Tibial nerve (tissue), 4 donors: ENCODE measurements around the gene JMJD1C. TPM values are rescaled to one million over a fixed set of nuclear protein-coding genes. Genes with fewer than 3 reads are reported as not detected.
"Not testable (repeated sequence)": the region's sequence is repeated elsewhere in the genome, so short reads cannot be mapped to it uniquely, and the experiment has no call there.

Experiments used
- DNase-seq, 2 donors: peaks; one replicate each; pipeline ENCODE4 v3.0.0-alpha.2; 2019; ENCODE audit warnings: low spot score in 2 of 2
- H3K27ac ChIP-seq, 4 donors: fragments of 200-600 bp; sonication (generic) in 3 of 4; one replicate each; pipeline ENCODE4 v1.5.1; 2017 to 2019; ENCODE audit warnings: mild to moderate bottlenecking in 1 of 4
- H3K27me3 ChIP-seq, 2 donors: fragments of 200-600 bp; sonication (generic) in 1 of 2; one replicate each; pipeline versions ENCODE4 v1.5.1 to v1.6.0; 2017 to 2019
- H3K36me3 ChIP-seq, 3 donors: fragments of 200-600 bp; sonication (generic); one replicate each; pipeline ENCODE4 v1.5.1; 2018 to 2019
- H3K4me1 ChIP-seq, 4 donors: fragments of 200-600 bp; sonication (generic) in 3 of 4; one replicate each; pipeline ENCODE4 v1.5.1; 2017 to 2019
- H3K4me3 ChIP-seq, 4 donors: fragments of 200-600 bp; sonication (generic) in 3 of 4; one replicate each; pipeline ENCODE4 v1.5.1; 2017 to 2019; ENCODE audit warnings: mild to moderate bottlenecking in 1 of 4, moderate library complexity in 1 of 4
- H3K9me3 ChIP-seq, 4 donors: fragments of 200-600 bp; sonication (generic) in 3 of 4; one replicate each; pipeline ENCODE4 v1.5.1; 2017 to 2019
- CTCF ChIP-seq, 5 experiments: fragments of 200-600 bp in 3 of 5; fragments of 450-650 bp in 2 of 5; sonication (generic) in 3 of 5; IDR thresholded peaks; one replicate each; pipeline ENCODE4 v1.5.1; 2016 to 2019; ENCODE audit warnings: antibody characterized with exemption in 5 of 5, mild to moderate bottlenecking in 3 of 5, moderate library complexity in 2 of 5
- EP300 ChIP-seq, 2 donors: sonication (generic); formaldehyde crosslinking; IDR thresholded peaks; one replicate each; pipeline ENCODE4 v1.6.1; 2017; ENCODE audit warnings: antibody characterized with exemption in 2 of 2, mild to moderate bottlenecking in 1 of 2
- POLR2A ChIP-seq, 2 donors: fragments of 450-650 bp; IDR thresholded peaks; one replicate each; pipeline ENCODE4 v1.6.1; 2017; ENCODE audit warnings: antibody characterized with exemption in 2 of 2, mild to moderate bottlenecking in 2 of 2, moderate library complexity in 2 of 2
- WGBS, 2 donors: methylation state at CpG; one replicate each; pipeline ENCODE4 v1.1.5; 2018; 5-methylcytosine and 5-hydroxymethylcytosine counted together
- total RNA-seq, 4 donors: library from RNA; depleted of rRNA; stranded (reverse); fragments of >200 nt; gene quantifications; one replicate each; pipeline ENCODE4 v1.1.0, GENCODE V29; 2016

Gene JMJD1C
- total RNA-seq, 4 donors from 2014 or later = 100 to 156 (median 131) TPM

GRCh38 chr10:63286754-63287264 is 179.0 kb downstream of the JMJD1C start:
- no peaks in the 10 kb centered on the region for H3K27me3 ChIP-seq
- H3K9me3 ChIP-seq = no peaks in the 10 kb centered on the region
- no peak overlapping the region for H3K4me3 ChIP-seq
- H3K27ac ChIP-seq = no peak overlapping the region
- TF ChIP-seq EP300 (IDR thresholded peaks at IDR 0.05) (no peak), POLR2A (IDR thresholded peaks at IDR 0.05) (no peak), CTCF (IDR thresholded peaks at IDR 0.05) (no peak)
- WGBS, 2 donors = 84 to 85% methylated on average over 4 of the region's 4 CpGs
- H3K4me1 ChIP-seq = peaks cover 0 to 19% (median 0%) of the 10 kb centered on the region in 4 donors
- no peak for DNase-seq
- no peaks in the 10 kb centered on the region for H3K36me3 ChIP-seq

GRCh38 chr10:63286340-63286739 is 179.4 kb downstream of the JMJD1C start:
- peaks cover 0 to 19% (median 0%) of the 10 kb centered on the region in 4 donors for H3K4me1 ChIP-seq
- WGBS, 2 donors = 83 to 84% methylated on average over 5 of the region's 5 CpGs
- H3K27ac ChIP-seq = no peak overlapping the region
- TF ChIP-seq CTCF (IDR thresholded peaks at IDR 0.05) (no peak), POLR2A (IDR thresholded peaks at IDR 0.05) (no peak), EP300 (IDR thresholded peaks at IDR 0.05) (no peak)
- DNase-seq = no peak
- no peaks in the 10 kb centered on the region for H3K36me3 ChIP-seq
- no peak overlapping the region for H3K4me3 ChIP-seq
- H3K9me3 ChIP-seq = no peaks in the 10 kb centered on the region
- no peaks in the 10 kb centered on the region for H3K27me3 ChIP-seq

GRCh38 chr10:63283901-63284300 is 181.9 kb downstream of the JMJD1C start:
- DNase-seq, H3K27me3 ChIP-seq, H3K4me3 ChIP-seq, H3K27ac ChIP-seq, H3K9me3 ChIP-seq, H3K36me3 ChIP-seq: not testable (repeated sequence)
- H3K4me1 ChIP-seq = peaks cover 0 to 19% (median 0%) of the 10 kb centered on the region in 4 donors
- 92 to 94% methylated on average over 6 of the region's 6 CpGs for WGBS, 2 donors

- 88 to 92% methylated on average over 2 of the region's 2 CpGs for WGBS, 2 donors
- no peak for DNase-seq
- no peak for TF ChIP-seq CTCF (IDR thresholded peaks at IDR 0.05)
- no peak for TF ChIP-seq POLR2A (IDR thresholded peaks at IDR 0.05)
- no peak for TF ChIP-seq EP300 (IDR thresholded peaks at IDR 0.05)
Measured at GRCh38 chr10:63283093-63283492, 182.7 kb downstream of the JMJD1C start.

GRCh38 chr10:63281967-63282366 is 183.8 kb downstream of the JMJD1C start:
- Histone ChIP-seq H3K27ac (no peak overlapping the region), H3K27me3 (no peaks in the 10 kb centered on the region), H3K9me3 (no peaks in the 10 kb centered on the region), H3K4me3 (no peak overlapping the region), H3K4me1 (peaks cover 0 to 19% (median 0%) of the 10 kb centered on the region in 4 donors), H3K36me3 (peaks cover 0 to 5% (median 0%) of the 10 kb centered on the region in 3 donors)
- TF ChIP-seq CTCF (IDR thresholded peaks at IDR 0.05) (no peak), POLR2A (IDR thresholded peaks at IDR 0.05) (no peak), EP300 (IDR thresholded peaks at IDR 0.05) (no peak)
- 68 to 69% methylated on average over 3 of the region's 3 CpGs for whole genome bisulfite sequencing, 2 donors
- no peak for DNase-seq

More at GRCh38 chr10:63283093-63283492, 182.7 kb downstream of the JMJD1C start:
- Histone ChIP-seq H3K27me3 (no peaks in the 10 kb centered on the region), H3K4me1 (peaks cover 0 to 19% (median 0%) of the 10 kb centered on the region in 4 donors), H3K27ac (no peak overlapping the region), H3K9me3 (no peaks in the 10 kb centered on the region), H3K36me3 (peaks cover 0 to 5% (median 0%) of the 10 kb centered on the region in 3 donors), H3K4me3 (no peak overlapping the region)
